Measurements from ENCODE around the gene PRPF40B. TPM values are rescaled to one million over a fixed set of nuclear protein-coding genes. Genes with fewer than 3 reads are reported as not detected.
A peak's percentile ranks its signal among the peaks of the same experiment; 100 is the strongest.

PRPF40B gene
- total and polyA plus RNA-seq, 11 donors, result 12.0 to 25.5 (median 20.9) TPM

DNA sequence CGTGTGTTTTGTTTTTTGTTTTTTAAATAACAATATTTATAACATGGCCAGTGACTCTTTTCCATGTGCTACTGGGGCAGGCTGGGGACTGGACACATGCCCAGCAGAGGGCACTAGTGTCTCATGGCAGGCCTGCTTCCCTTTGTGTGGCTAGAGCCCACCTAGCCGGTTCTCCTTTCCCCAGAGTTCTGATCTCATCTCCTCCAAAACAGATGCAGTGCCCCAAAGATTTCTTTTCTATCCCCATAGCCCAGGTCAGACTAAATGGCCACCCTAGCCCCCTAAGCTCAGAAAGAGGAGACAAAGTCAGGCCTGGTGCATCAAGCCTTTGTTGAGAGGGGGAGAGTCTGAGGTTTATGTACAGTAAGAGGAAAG, 21.2 kb downstream of the PRPF40B start:
- H3K4me1 ChIP-seq, result peaks cover 0 to 55% (median 40%) of the 10 kb centered on the region in 12 donors
- 0 to 18% (median 7%) methylated on average over 2 of the region's 2 CpGs for WGBS, 4 donors
- intact Hi-C loops (cut with DNase I), result loop anchor here (1.0 to 10.0 kb wide), 6 partner anchors 30 to 190 kb away; partner anchors contain the start of gene FMNL3 (in 8 of the 10)
- peak overlapping the region in 8 of 12 donors; percentile 23 to 79 (median 48) for H3K27ac ChIP-seq
- DNase-seq, result peak; percentile 78 to 89 (median 84)
- TF ChIP-seq, protein P1, sequence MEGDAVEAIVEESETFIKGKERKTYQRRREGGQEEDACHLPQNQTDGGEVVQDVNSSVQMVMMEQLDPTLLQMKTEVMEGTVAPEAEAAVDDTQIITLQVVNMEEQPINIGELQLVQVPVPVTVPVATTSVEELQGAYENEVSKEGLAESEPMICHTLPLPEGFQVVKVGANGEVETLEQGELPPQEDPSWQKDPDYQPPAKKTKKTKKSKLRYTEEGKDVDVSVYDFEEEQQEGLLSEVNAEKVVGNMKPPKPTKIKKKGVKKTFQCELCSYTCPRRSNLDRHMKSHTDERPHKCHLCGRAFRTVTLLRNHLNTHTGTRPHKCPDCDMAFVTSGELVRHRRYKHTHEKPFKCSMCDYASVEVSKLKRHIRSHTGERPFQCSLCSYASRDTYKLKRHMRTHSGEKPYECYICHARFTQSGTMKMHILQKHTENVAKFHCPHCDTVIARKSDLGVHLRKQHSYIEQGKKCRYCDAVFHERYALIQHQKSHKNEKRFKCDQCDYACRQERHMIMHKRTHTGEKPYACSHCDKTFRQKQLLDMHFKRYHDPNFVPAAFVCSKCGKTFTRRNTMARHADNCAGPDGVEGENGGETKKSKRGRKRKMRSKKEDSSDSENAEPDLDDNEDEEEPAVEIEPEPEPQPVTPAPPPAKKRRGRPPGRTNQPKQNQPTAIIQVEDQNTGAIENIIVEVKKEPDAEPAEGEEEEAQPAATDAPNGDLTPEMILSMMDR (IDR thresholded peaks at IDR 0.05), result peak; percentile 89 to 98 (median 94)
- TF ChIP-seq POLR2A (IDR thresholded peaks at IDR 0.05), result no peak
- H3K36me3 ChIP-seq, result peaks cover 0 to 95% (median 88%) of the 10 kb centered on the region in 9 donors
- no peaks in the 10 kb centered on the region for H3K27me3 ChIP-seq
- no peak overlapping the region for H3K4me3 ChIP-seq
- peak; percentile 71 to 82 (median 78) for ATAC-seq
- H3K9me3 ChIP-seq, result no peaks in the 10 kb centered on the region

- Histone ChIP-seq H3K27ac (peak overlapping the region in 8 of 12 donors; percentile 16 to 79 (median 47)), H3K36me3 (peaks cover 0 to 97% (median 91%) of the 10 kb centered on the region in 9 donors)
Observed at GRCh38 chr12:49645146-49646039, 22.0 kb downstream of the PRPF40B start.

DNA sequence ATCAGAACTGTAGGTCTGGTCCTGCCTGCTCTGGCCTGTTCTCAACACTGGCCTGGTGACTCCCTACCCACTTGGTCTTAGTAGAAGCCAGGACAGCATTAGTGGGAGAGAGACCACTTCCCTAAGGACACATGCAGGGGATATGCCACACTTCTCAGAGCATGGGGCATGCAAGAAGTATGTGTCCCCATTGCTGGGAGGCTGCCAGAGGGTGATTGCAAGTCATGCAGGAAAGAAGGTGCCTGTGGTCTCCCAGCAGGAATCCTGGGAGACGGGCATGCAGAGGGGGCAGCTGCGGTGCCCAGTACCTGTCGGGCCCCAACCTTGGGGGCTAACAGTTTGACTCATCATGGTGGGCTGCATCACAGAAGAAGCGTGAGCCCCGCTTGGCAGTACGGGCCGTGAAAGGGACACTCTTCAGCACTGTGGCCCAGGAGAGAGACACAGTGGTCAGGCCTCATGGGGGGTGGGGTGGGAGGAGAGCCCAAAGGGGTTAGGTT, 23.0 kb downstream of the PRPF40B start:
- WGBS, 4 donors, result 70 to 100% (median 93%) methylated on average over 2 to 7 of the region's 7 CpGs
- peaks cover 0 to 97% (median 91%) of the 10 kb centered on the region in 9 donors for H3K36me3 ChIP-seq
- no peak overlapping the region for H3K4me3 ChIP-seq
- H3K4me1 ChIP-seq, result peaks cover 0 to 58% (median 40%) of the 10 kb centered on the region in 12 donors
- peak overlapping the region in 9 of 12 donors; percentile 7 to 79 (median 69) for H3K27ac ChIP-seq
- no peaks in the 10 kb centered on the region for H3K9me3 ChIP-seq
- intact Hi-C loops (cut with DNase I), result loop anchor here in 2 of 10 donors (2.0 to 10.0 kb wide), 2 partner anchors 26 to 188 kb away; no protein-coding TSS in a partner anchor
- DNase-seq (no peak), ATAC-seq (no peak)
- H3K27me3 ChIP-seq, result no peaks in the 10 kb centered on the region
- TF ChIP-seq POLR2A (IDR thresholded peaks at IDR 0.05), result no peak

More at GRCh38 chr12:49645146-49646039, 22.0 kb downstream of the PRPF40B start:
- 78 to 91% (median 84%) methylated on average over 5 to 6 of the region's 6 CpGs for WGBS, 4 donors
- intact Hi-C loops (cut with DNase I), result loop anchor here in 5 of 10 donors (2.0 to 10.0 kb wide), 5 partner anchors 27 to 189 kb away; partner anchors contain the start of gene FMNL3 (in 2 of the 5)
- Histone ChIP-seq H3K4me1 (peaks cover 0 to 58% (median 40%) of the 10 kb centered on the region in 12 donors), H3K9me3 (no peaks in the 10 kb centered on the region), H3K27me3 (no peaks in the 10 kb centered on the region), H3K4me3 (no peak overlapping the region)
- DNase-seq, result no peak
- no peak for TF ChIP-seq POLR2A (IDR thresholded peaks at IDR 0.05)
- TF ChIP-seq, protein P1 (IDR thresholded peaks at IDR 0.05), result no peak
- no peak for ATAC-seq

DNA sequence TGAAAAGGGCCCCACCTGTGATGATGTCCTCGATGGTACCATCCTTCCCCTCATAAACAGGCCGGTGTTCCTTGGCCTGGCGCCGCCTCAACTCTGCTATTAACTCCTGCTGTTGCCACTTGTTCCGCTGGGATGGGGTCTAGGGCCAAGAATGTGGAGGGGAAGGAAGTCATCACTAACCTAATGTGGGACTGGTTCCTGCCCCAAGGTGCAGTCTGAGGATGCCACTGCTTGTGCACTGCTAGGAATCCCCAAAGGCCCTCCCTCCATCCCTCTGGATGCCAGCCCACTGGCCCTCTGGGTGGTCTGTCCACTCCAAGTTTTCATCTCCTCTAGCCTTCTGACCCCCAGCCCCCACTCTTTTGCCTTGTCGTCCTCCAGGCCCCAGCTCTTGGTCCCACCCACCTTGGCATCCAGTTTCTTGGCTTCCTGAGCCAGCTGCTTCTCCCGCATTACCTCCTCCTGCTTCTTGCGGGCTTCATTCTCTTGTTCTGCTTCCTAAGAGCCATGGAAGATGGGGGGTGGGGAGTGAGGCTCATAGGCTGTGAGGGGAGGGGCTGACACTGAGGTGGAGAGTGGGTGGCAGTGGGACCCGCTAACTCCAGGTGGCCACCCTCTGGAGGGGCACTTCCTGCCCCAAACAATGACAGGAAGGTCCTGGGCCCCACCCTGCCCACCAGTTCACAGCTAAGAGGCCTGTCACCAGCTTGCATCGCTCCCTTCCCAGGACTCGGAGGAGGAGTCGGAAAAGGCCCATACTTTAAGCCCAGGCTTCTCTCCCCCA, 23.7 kb downstream of the PRPF40B start:
- Histone ChIP-seq H3K4me3 (no peak overlapping the region), H3K27ac (peak overlapping the region in 11 of 12 donors; percentile 53 to 86 (median 76)), H3K9me3 (no peaks in the 10 kb centered on the region), H3K4me1 (peaks cover 0 to 58% (median 40%) of the 10 kb centered on the region in 12 donors), H3K27me3 (no peaks in the 10 kb centered on the region), H3K36me3 (peaks cover 0 to 97% (median 92%) of the 10 kb centered on the region in 9 donors)
- ATAC-seq, result peak; percentile 24 to 57 (median 46)
- intact Hi-C loops (cut with DNase I), result loop anchor here in 2 of 10 donors (2.0 to 10.0 kb wide), 2 partner anchors 26 to 188 kb away; no protein-coding TSS in a partner anchor
- DNase-seq, result peak in 3 of 5 donors; percentile 47 to 72 (median 59)
- 52 to 71% (median 62%) methylated on average over 10 to 12 of the region's 12 CpGs for WGBS, 4 donors
- TF ChIP-seq, protein P1 (IDR thresholded peaks at IDR 0.05), result no peak
- no peak for TF ChIP-seq POLR2A (IDR thresholded peaks at IDR 0.05)
